Peyer's patch (tissue), 4 donors: ENCODE data around the gene HAUS5. TPM values are rescaled to one million over a fixed set of nuclear protein-coding genes. Genes with fewer than 3 reads are reported as not detected.

ENCODE experiments used
- DNase-seq, 3 donors: peaks; one replicate each; pipeline ENCODE4 v3.0.0-alpha.2; 2017 to 2019
- H3K27ac ChIP-seq, 4 donors: fragments of 200-600 bp; sonication (generic); one replicate each; pipeline ENCODE4 v1.5.1; 2016 to 2019
- H3K27me3 ChIP-seq, 2 donors: fragments of 200-600 bp; sonication (generic); one replicate each; pipeline ENCODE4 v1.5.1; 2019
- H3K36me3 ChIP-seq, 3 donors: fragments of 200-600 bp; sonication (generic); one replicate each; pipeline ENCODE4 v1.5.1; 2016 to 2019
- H3K4me1 ChIP-seq, 4 donors: fragments of 200-600 bp; sonication (generic); one replicate each; pipeline ENCODE4 v1.5.1; 2016 to 2019
- H3K4me3 ChIP-seq, 4 donors: fragments of 200-600 bp; sonication (generic); 1 replicate in 3 of 4; 2 replicates in 1 of 4; pipeline ENCODE4 v1.5.1; 2016 to 2019; ENCODE audit warnings: mild to moderate bottlenecking in 1 of 4
- H3K9me3 ChIP-seq, 4 donors: fragments of 200-600 bp; sonication (generic); one replicate each; pipeline ENCODE4 v1.5.1; 2016 to 2019; ENCODE audit warnings: mild to moderate bottlenecking in 1 of 4
- CTCF ChIP-seq, 6 experiments: fragments of 450-650 bp in 4 of 6; fragments of 200-600 bp in 2 of 6; sonication (generic) in 1 of 6; IDR thresholded peaks; one replicate each; pipeline ENCODE4 v1.5.1; 2017 to 2019; ENCODE audit warnings: antibody characterized with exemption in 6 of 6, mild to moderate bottlenecking in 3 of 6, moderate library complexity in 1 of 6
- POLR2A ChIP-seq, 2 donors: fragments of 450-650 bp; IDR thresholded peaks; one replicate each; pipeline ENCODE4 v1.5.1; 2017; ENCODE audit warnings: antibody characterized with exemption in 2 of 2, mild to moderate bottlenecking in 2 of 2, moderate library complexity in 2 of 2
- total RNA-seq, 4 donors: library from RNA; depleted of rRNA; stranded (reverse); fragments of >200 nt; gene quantifications; one replicate each; pipeline ENCODE4 v1.1.0, GENCODE V29; 2016

The HAUS5 gene
- total RNA-seq, 4 donors from 2014 or later: 2.8 to 42.9 (median 8.3) TPM

GRCh38 chr19:35566738-35567137 lies 45.8 kb upstream of the HAUS5 start:
- no peak for DNase-seq
- no peaks in the 10 kb centered on the region for H3K27me3 ChIP-seq
- no peaks in the 10 kb centered on the region for H3K9me3 ChIP-seq
- no peak for TF ChIP-seq POLR2A (IDR thresholded peaks at IDR 0.05)
- no peak overlapping the region for H3K27ac ChIP-seq
- H3K4me3 ChIP-seq: no peak overlapping the region
- H3K4me1 ChIP-seq: no peaks in the 10 kb centered on the region
- H3K36me3 ChIP-seq: no peaks in the 10 kb centered on the region

GRCh38 chr19:35569281-35569781 lies 43.2 kb upstream of the HAUS5 start:
- Histone ChIP-seq H3K27ac (no peak overlapping the region), H3K27me3 (no peaks in the 10 kb centered on the region), H3K4me1 (no peaks in the 10 kb centered on the region), H3K4me3 (no peak overlapping the region), H3K36me3 (no peaks in the 10 kb centered on the region), H3K9me3 (no peaks in the 10 kb centered on the region)
- DNase-seq: no peak
- TF ChIP-seq CTCF (IDR thresholded peaks at IDR 0.05): no peak
- no peak for TF ChIP-seq POLR2A (IDR thresholded peaks at IDR 0.05)

- H3K4me3 ChIP-seq: no peak overlapping the region
- no peak overlapping the region for H3K27ac ChIP-seq
- TF ChIP-seq POLR2A (IDR thresholded peaks at IDR 0.05) (no peak), CTCF (IDR thresholded peaks at IDR 0.05) (no peak)
- no peaks in the 10 kb centered on the region for H3K36me3 ChIP-seq
- no peaks in the 10 kb centered on the region for H3K4me1 ChIP-seq
- peaks cover 0 to 10% (median 2%) of the 10 kb centered on the region in 4 donors for H3K9me3 ChIP-seq
- no peak for DNase-seq
- no peaks in the 10 kb centered on the region for H3K27me3 ChIP-seq
These were observed 41.0 kb upstream of the HAUS5 start for GRCh38 chr19:35571406-35571965.

DNA sequence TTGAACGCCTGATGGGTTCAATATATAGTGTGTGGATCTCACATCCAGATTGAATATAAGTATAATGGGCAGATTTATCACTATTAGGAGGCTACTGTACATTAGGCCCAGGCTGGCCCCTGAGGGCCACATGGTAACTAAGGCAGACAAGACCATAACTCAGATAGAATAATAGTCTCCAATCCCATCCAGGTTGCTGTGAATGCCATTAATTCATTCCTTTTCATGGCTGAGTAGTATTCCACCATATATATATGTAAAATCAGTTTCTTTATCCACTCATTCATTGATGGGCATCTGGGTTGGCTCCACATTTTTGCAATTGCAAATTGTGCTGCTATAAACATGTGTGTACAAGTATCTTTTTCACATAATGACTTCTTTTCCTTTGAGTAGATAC lies 34.6 kb upstream of the HAUS5 start:
- H3K4me1 ChIP-seq: no peaks in the 10 kb centered on the region
- peaks cover 0 to 20% (median 4%) of the 10 kb centered on the region in 4 donors for H3K9me3 ChIP-seq
- H3K36me3 ChIP-seq: no peaks in the 10 kb centered on the region
- no peak overlapping the region for H3K27ac ChIP-seq
- DNase-seq: no peak
- no peak overlapping the region for H3K4me3 ChIP-seq
- no peaks in the 10 kb centered on the region for H3K27me3 ChIP-seq
- no peak for TF ChIP-seq POLR2A (IDR thresholded peaks at IDR 0.05)
- no peak for TF ChIP-seq CTCF (IDR thresholded peaks at IDR 0.05)

DNA sequence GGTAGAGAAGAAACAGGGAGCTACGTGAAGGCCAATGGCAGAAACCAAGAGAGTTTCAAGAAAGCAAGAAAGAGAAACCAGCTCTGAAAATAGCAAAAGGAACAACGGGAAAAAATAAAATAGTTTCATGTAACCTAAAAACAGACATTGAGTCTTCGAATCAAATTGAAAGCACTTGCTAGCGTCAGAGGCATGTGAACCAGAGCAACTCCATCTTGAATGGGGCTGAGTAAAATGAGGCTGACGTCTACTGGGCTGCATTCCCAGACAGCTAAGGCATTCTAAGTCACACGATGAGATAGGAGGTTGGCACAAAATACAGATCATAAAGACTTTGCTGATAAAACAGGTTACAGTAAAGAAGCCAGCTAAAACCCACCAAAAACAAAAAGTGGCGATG lies 33.8 kb upstream of the HAUS5 start:
- H3K4me1 ChIP-seq: no peaks in the 10 kb centered on the region
- TF ChIP-seq POLR2A (IDR thresholded peaks at IDR 0.05): no peak
- TF ChIP-seq CTCF (IDR thresholded peaks at IDR 0.05): no peak
- no peak overlapping the region for H3K4me3 ChIP-seq
- H3K9me3 ChIP-seq: peaks cover 0 to 20% (median 4%) of the 10 kb centered on the region in 4 donors
- H3K27ac ChIP-seq: no peak overlapping the region
- H3K27me3 ChIP-seq: no peaks in the 10 kb centered on the region
- DNase-seq: no peak
- no peaks in the 10 kb centered on the region for H3K36me3 ChIP-seq

DNA sequence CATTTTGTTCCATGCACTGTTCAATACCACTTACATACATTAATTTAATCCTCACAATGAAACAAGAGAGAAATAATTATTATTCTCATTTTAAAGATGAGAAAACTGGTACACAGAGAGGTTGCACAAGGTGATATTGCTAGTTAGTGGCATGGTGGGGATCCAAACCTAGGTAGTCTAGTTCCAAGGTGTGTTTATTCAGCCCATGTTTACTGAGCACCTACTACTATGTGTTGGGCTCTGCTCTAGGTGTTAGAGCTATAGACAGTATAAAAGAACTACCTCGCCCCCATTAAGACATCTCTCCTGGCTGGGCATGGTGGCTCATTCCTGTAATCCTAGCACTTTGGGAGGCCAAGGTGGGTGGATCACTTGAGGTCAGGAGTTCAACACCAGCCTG lies 29.8 kb upstream of the HAUS5 start:
- Histone ChIP-seq H3K27me3 (no peaks in the 10 kb centered on the region), H3K4me1 (no peaks in the 10 kb centered on the region), H3K4me3 (no peak overlapping the region), H3K27ac (no peak overlapping the region), H3K9me3 (no peaks in the 10 kb centered on the region), H3K36me3 (no peaks in the 10 kb centered on the region)
- TF ChIP-seq CTCF (IDR thresholded peaks at IDR 0.05): no peak
- TF ChIP-seq POLR2A (IDR thresholded peaks at IDR 0.05): no peak
- DNase-seq: no peak
